HG02943 (cell line): ENCODE data around the gene LRRC73.

Experiments
- ATAC-seq: cut with Tn5 transposase; IDR thresholded peaks from one replicate; pipeline ENCODE4 v1.9.1; 2021; ENCODE audit warnings: mild to moderate bottlenecking, low read depth, moderate library complexity; ENCODE audit not compliant: unreplicated experiment

LRRC73 gene

GRCh38 chr6:43493833-43494232, 16.3 kb downstream of the LRRC73 start:
- ATAC-seq = no peak

- ATAC-seq = no peak
These were observed 16.9 kb downstream of the LRRC73 start for GRCh38 chr6:43493230-43493629.

GRCh38 chr6:43492673-43493072, 17.5 kb downstream of the LRRC73 start:
- ATAC-seq = no peak

GRCh38 chr6:43491750-43492661, 18.1 kb downstream of the LRRC73 start:
- no peak for ATAC-seq

GRCh38 chr6:43490523-43490939, 19.6 kb downstream of the LRRC73 start:
- no peak for ATAC-seq

GRCh38 chr6:43489277-43490072, 20.7 kb downstream of the LRRC73 start:
- no peak for ATAC-seq

- no peak for ATAC-seq
These were observed 21.4 kb downstream of the LRRC73 start for GRCh38 chr6:43488667-43489276.

- ATAC-seq = no peak
These were observed 28.4 kb downstream of the LRRC73 start for GRCh38 chr6:43481591-43482236.

GRCh38 chr6:43481075-43481474, 29.1 kb downstream of the LRRC73 start:
- ATAC-seq = no peak

GRCh38 chr6:43478008-43478372, 32.2 kb downstream of the LRRC73 start:
- peak; percentile 15 for ATAC-seq

GRCh38 chr6:43477235-43478007, 32.7 kb downstream of the LRRC73 start, which contains the start of gene TJAP1:
Gene TJAP1, plus strand, starts transcription at chr6:43477570. Its CDS starts 21,432 bp downstream, at chr6:43499002.
- ATAC-seq = peak; percentile 82

- ATAC-seq = no peak
These were observed 33.4 kb downstream of the LRRC73 start for GRCh38 chr6:43476746-43477145.

- ATAC-seq = no peak
These were observed 34.6 kb downstream of the LRRC73 start for GRCh38 chr6:43475516-43475915.

- no peak for ATAC-seq
These were observed 37.6 kb downstream of the LRRC73 start for GRCh38 chr6:43472515-43472914.

- ATAC-seq = no peak
These were observed 38.7 kb downstream of the LRRC73 start for GRCh38 chr6:43471399-43471798.

- ATAC-seq = no peak
These were observed 40.2 kb downstream of the LRRC73 start for GRCh38 chr6:43469947-43470346.

GRCh38 chr6:43468748-43469681, 41.1 kb downstream of the LRRC73 start:
- ATAC-seq = no peak

GRCh38 chr6:43468240-43468639, 41.9 kb downstream of the LRRC73 start:
- ATAC-seq = no peak

GRCh38 chr6:43467752-43468151, 42.4 kb downstream of the LRRC73 start:
- no peak for ATAC-seq
